ENCODE measurements around the gene BBS2. TPM values are rescaled to one million over a fixed set of nuclear protein-coding genes. Genes with fewer than 3 reads are reported as not detected.

Gene BBS2
- total and polyA plus RNA-seq, 2 of the 13 experiments (the other 11 are each of a cell fraction or from before 2014, with no cell fraction given), result 59.7 to 68.3 TPM

DNA sequence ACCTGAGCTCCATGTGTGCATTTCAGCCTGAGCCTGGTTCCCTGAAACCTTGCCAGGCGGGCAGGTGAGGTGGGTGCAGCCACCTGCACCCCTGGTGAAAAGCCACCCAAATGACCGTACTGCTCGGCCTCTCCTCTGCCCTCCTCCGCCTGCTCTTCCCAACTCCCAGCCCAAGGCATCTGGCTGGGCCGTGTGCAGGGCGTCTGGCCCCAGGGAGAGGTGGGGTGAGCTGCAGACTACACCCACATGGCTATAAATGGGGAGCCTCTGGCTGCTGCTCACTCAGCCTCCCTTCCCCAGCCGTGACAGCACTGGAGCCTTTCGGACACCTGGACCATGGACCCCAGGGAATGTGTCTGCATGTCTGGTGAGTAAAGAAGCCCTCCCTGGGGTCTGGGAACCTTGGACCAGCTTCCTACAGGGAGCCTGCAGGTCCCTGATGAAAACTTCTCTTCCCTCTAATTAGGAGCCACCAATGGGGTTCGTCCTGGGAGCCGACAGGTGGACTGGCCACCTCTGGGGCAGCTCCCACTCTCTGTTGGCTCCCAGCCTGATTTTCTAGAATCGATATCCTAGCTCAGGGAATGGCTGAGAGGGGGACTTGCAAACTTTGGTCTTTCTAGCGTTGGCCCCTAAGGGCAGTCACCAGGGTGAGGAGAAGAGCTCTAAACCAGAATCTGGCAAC lies 45.1 kb upstream of the BBS2 start, which contains the start of gene MT4:
Gene MT4 (plus strand): TSS at position 281 of the 685 bp plus-strand sequence. CDS start 56 bp downstream, at position 337.
- FAIRE-seq, result no peak
- BruUV-seq (replicated peaks), result no TSS peak

DNA sequence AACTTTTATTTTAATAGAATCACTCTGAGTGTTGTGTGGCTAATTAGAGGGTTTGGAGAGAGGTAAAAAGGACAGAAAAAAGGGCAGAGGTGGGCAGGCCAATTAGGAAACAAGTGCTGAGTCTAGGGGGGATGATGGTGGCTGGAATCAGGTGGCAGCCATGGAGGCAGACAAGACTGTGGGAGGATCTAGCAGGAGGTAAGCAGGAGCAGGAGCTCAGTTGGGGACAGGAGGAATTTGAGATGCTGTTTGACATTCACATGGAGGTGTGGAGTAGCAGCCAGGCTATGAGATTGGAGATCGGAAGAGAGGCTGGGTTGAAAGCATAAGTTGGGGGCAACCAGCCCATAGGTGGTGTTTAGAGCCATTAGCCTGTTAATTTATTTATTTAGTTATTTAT lies 41.3 kb upstream of the BBS2 start:
- DNase-seq (ENCODE audit: low spot score) (no peak), FAIRE-seq (no peak), ATAC-seq (no peak)
- Histone ChIP-seq H3K27me3 (ENCODE audit: control insufficient read depth in 1 of 2, insufficient read depth in 2 of 2, low read length in 2 of 2) (peaks cover 3 to 38% of the 10 kb centered on the region in 2 experiments; a peak in 3 of 5 replicates), H3K79me2 (ENCODE audit: insufficient read depth, low read length) (no peaks in the 10 kb centered on the region), H3K36me3 (replicated peaks in 1 of 2; ENCODE audit: control insufficient read depth in 1 of 2, insufficient read depth in 2 of 2, low read length in 2 of 2) (no peaks in the 10 kb centered on the region), H3K4me2 (ENCODE audit: low read depth, low read length) (no peak overlapping the region), H3K9ac (ENCODE audit: insufficient read depth, low read depth, low read length) (no peak overlapping the region), H3K9me3 (ENCODE audit: low read length) (no peaks in the 10 kb centered on the region), H2AFZ (ENCODE audit: low read length) (no peak overlapping the region), H3K4me1 (ENCODE audit: insufficient read depth, low read length) (peaks cover 40% of the 10 kb centered on the region), H3K4me3 (replicated peaks in 1 of 3; ENCODE audit: insufficient read depth in 1 of 3, low read depth in 2 of 3, low read length in 3 of 3) (no peak overlapping the region), H4K20me1 (ENCODE audit: insufficient read depth, low read length) (no peaks in the 10 kb centered on the region), H3K27ac (ENCODE audit: extremely low read length, insufficient read depth, low read length) (no peak overlapping the region)
- 23% methylated on average over 1 of the region's 1 CpG for WGBS (ENCODE audit: low lambda C conversion rate)
- ChIA-PET POLR2A (no interaction called here), CTCF (ENCODE audit: low intra/inter-chr PET ratio, low total read pairs) (no interaction called here)
- intact Hi-C loops (cut with micrococcal nuclease; ENCODE audit: unreplicated experiment) (no loop called here), in situ Hi-C loops (cut with HindIII; ENCODE audit: extremely low pct_ligation_motif_present, low pct_unique_long_range_greater_than_20kb) (no loop called here)
- no TSS peak for BruUV-seq (replicated peaks)
- TF ChIP-seq SNRNP70 (IDR thresholded peaks at IDR 0.05; ENCODE audit: low read depth, low read length) (no peak), FIP1L1 (IDR thresholded peaks at IDR 0.05; ENCODE audit: borderline replicate concordance, insufficient read depth, low read depth, low read length) (no peak), MTA3 (CRISPR knock-in tag; IDR thresholded peaks at IDR 0.05) (no peak), RARG (CRISPR knock-in tag; IDR thresholded peaks at IDR 0.05; ENCODE audit: low read depth) (no peak), GABPB1 (CRISPR knock-in tag; IDR thresholded peaks at IDR 0.05) (no peak), YEATS4 (CRISPR knock-in tag; IDR thresholded peaks at IDR 0.05; ENCODE audit: borderline replicate concordance) (no peak), KMT2A (CRISPR knock-in tag; IDR thresholded peaks at IDR 0.05) (no peak), FOSL2 (CRISPR knock-in tag; IDR thresholded peaks at IDR 0.05) (no peak), FOXK2 (IDR thresholded peaks at IDR 0.05) (no peak), RXRB (CRISPR knock-in tag; IDR thresholded peaks at IDR 0.05; ENCODE audit: borderline replicate concordance) (no peak)
- TF ChIP-seq, protein P1, sequence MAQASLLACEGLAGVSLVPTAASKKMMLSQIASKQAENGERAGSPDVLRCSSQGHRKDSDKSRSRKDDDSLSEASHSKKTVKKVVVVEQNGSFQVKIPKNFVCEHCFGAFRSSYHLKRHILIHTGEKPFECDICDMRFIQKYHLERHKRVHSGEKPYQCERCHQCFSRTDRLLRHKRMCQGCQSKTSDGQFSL (CRISPR knock-in tag; IDR thresholded peaks at IDR 0.05), result no peak
- TF ChIP-seq, protein P2, sequence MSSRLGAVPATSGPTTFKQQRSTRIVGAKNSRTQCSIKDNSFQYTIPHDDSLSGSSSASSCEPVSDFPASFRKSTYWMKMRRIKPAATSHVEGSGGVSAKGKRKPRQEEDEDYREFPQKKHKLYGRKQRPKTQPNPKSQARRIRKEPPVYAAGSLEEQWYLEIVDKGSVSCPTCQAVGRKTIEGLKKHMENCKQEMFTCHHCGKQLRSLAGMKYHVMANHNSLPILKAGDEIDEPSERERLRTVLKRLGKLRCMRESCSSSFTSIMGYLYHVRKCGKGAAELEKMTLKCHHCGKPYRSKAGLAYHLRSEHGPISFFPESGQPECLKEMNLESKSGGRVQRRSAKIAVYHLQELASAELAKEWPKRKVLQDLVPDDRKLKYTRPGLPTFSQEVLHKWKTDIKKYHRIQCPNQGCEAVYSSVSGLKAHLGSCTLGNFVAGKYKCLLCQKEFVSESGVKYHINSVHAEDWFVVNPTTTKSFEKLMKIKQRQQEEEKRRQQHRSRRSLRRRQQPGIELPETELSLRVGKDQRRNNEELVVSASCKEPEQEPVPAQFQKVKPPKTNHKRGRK (CRISPR knock-in tag; IDR thresholded peaks at IDR 0.05), result no peak
- TF ChIP-seq, protein P3, sequence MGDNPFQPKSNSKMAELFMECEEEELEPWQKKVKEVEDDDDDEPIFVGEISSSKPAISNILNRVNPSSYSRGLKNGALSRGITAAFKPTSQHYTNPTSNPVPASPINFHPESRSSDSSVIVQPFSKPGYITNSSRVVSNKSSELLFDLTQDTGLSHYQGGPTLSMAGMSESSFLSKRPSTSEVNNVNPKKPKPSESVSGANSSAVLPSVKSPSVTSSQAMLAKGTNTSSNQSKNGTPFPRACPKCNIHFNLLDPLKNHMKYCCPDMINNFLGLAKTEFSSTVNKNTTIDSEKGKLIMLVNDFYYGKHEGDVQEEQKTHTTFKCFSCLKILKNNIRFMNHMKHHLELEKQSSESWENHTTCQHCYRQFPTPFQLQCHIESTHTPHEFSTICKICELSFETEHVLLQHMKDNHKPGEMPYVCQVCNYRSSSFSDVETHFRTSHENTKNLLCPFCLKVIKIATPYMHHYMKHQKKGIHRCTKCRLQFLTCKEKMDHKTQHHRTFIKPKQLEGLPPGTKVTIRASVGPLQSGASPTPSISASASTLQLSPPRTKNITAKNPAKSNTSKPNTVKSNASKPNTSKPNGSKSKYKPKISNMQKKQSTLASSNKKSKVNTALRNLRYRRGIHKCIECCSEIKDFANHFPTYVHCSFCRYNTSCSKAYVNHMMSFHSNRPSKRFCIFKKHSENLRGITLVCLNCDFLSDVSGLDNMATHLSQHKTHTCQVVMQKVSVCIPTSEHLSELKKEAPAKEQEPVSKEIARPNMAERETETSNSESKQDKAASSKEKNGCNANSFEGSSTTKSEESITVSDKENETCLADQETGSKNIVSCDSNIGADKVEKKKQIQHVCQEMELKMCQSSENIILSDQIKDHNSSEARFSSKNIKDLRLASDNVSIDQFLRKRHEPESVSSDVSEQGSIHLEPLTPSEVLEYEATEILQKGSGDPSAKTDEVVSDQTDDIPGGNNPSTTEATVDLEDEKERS (CRISPR knock-in tag; IDR thresholded peaks at IDR 0.05), result no peak

More for the DNA sequence above, 45.1 kb upstream of the BBS2 start, which contains the start of gene MT4:
- H3K4me1 ChIP-seq (ENCODE audit: insufficient read depth, low read length), result peaks cover 22% of the 10 kb centered on the region
- in situ Hi-C loops (cut with HindIII; ENCODE audit: extremely low pct_ligation_motif_present, low pct_unique_long_range_greater_than_20kb) (no loop called here), intact Hi-C loops (cut with micrococcal nuclease; ENCODE audit: unreplicated experiment) (no loop called here)
- no peak for TF ChIP-seq ZNF460 (CRISPR knock-in tag; IDR thresholded peaks at IDR 0.05; ENCODE audit: borderline replicate concordance)
- TF ChIP-seq MTA1 (CRISPR knock-in tag; IDR thresholded peaks at IDR 0.05; ENCODE audit: borderline replicate concordance), result peak; percentile 20; the same call in 1 of the 2 replicates
- H2AFZ ChIP-seq (ENCODE audit: low read length), result no peak within 1 kb of the TSS
- H3K4me3 ChIP-seq (replicated peaks in 1 of 3; ENCODE audit: insufficient read depth in 1 of 3, low read depth in 2 of 3, low read length in 3 of 3), result no peak within 1 kb of the TSS
- no peak for DNase-seq (ENCODE audit: low spot score)
- H3K27me3 ChIP-seq (ENCODE audit: control insufficient read depth in 1 of 2, insufficient read depth in 2 of 2, low read length in 2 of 2), result peaks cover 1 to 31% of the 10 kb centered on the region in 2 experiments; a peak in 3 of 5 replicates
- H3K9me3 ChIP-seq (ENCODE audit: low read length), result no peaks in the 10 kb centered on the region
- ChIA-PET CTCF (ENCODE audit: low intra/inter-chr PET ratio, low total read pairs) (no interaction called here), POLR2A (no interaction called here)
- no peak within 1 kb of the TSS for H3K9ac ChIP-seq (ENCODE audit: insufficient read depth, low read depth, low read length)
- no peak within 1 kb of the TSS for H3K4me2 ChIP-seq (ENCODE audit: low read depth, low read length)
- H4K20me1 ChIP-seq (ENCODE audit: insufficient read depth, low read length), result no peaks in the 10 kb centered on the region
- no peaks in the 10 kb centered on the region for H3K36me3 ChIP-seq (replicated peaks in 1 of 2; ENCODE audit: control insufficient read depth in 1 of 2, insufficient read depth in 2 of 2, low read length in 2 of 2)
- no peaks in the 10 kb centered on the region for H3K79me2 ChIP-seq (ENCODE audit: insufficient read depth, low read length)
- peak; percentile 31; the same call in 2 of the 3 replicates for ATAC-seq
- H3K27ac ChIP-seq (ENCODE audit: extremely low read length, insufficient read depth, low read length), result no peak within 1 kb of the TSS
- WGBS (ENCODE audit: low lambda C conversion rate), result 37% methylated on average over 10 of the region's 12 CpGs

Data from HepG2 (cell line).